Astrocyte (in vitro differentiated cells and primary cell): ENCODE results near the gene EIF5A2.
A peak's percentile ranks its signal among the peaks of the same experiment; 100 is the strongest.

Experiments
- EZH2 ChIP-seq: IDR thresholded peaks from 2 replicates; pipeline ENCODE4 v1.6.1; 2012; ENCODE audit warnings: mild to moderate bottlenecking, low read length, inconsistent platforms; ENCODE audit not compliant: insufficient read depth
- TF ChIP-seq, protein P1 (sequence below): IDR thresholded peaks from 2 replicates; pipeline ENCODE4 v1.5.1; 2011; ENCODE audit warnings: low read depth, mild to moderate bottlenecking, inconsistent platforms, low read length, moderate library complexity; ENCODE audit not compliant: insufficient read depth

DNA sequence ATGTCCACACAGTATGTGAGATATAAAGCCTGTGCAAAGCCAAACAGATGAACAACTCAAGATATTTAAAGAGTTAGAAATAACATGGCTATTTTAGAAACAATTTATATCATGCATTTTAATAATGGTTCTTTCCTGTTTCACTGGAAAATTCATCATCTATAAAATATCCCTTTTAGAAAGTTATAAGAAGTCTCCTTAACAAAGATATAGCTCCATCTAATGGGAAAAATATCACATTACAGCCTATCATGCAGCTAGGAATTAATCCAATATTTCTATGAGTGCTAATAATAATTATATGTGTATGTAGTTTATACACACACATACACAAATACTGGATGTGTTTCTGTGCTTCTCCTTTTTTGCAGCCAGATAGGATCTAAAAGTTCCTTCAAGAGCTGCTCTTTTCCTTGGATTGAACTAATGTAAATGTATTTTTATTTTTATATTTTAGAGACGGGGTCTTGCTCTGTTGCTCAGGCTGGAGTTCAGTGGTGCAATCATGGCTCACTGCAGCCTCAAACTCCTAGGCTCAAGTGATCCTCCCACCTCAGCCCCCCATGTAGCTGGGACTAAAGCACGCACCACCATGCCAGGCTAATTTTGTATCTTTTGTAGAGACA is 60.0 kb downstream of the EIF5A2 start:
- TF ChIP-seq, protein P1, sequence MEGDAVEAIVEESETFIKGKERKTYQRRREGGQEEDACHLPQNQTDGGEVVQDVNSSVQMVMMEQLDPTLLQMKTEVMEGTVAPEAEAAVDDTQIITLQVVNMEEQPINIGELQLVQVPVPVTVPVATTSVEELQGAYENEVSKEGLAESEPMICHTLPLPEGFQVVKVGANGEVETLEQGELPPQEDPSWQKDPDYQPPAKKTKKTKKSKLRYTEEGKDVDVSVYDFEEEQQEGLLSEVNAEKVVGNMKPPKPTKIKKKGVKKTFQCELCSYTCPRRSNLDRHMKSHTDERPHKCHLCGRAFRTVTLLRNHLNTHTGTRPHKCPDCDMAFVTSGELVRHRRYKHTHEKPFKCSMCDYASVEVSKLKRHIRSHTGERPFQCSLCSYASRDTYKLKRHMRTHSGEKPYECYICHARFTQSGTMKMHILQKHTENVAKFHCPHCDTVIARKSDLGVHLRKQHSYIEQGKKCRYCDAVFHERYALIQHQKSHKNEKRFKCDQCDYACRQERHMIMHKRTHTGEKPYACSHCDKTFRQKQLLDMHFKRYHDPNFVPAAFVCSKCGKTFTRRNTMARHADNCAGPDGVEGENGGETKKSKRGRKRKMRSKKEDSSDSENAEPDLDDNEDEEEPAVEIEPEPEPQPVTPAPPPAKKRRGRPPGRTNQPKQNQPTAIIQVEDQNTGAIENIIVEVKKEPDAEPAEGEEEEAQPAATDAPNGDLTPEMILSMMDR = peak; percentile 38
- TF ChIP-seq EZH2 = no peak
